HG03135 (cell line): ENCODE measurements around the gene KDM6A.
"Not testable (repeated sequence)": the region's sequence is repeated elsewhere in the genome, so short reads cannot be mapped to it uniquely, and the experiment has no call there.

Experiments
- ATAC-seq: cut with Tn5 transposase; IDR thresholded peaks from one replicate; pipeline ENCODE4 v1.9.1; 2021; ENCODE audit warnings: mild to moderate bottlenecking, moderate library complexity; ENCODE audit not compliant: unreplicated experiment

KDM6A gene

GRCh38 chrX:45070116-45071007 lies 197.4 kb downstream of the KDM6A start:
- no peak for ATAC-seq

GRCh38 chrX:45073011-45073410 lies 200.0 kb downstream of the KDM6A start:
- ATAC-seq = not testable (repeated sequence)

GRCh38 chrX:45077748-45078424 lies 204.9 kb downstream of the KDM6A start:
- ATAC-seq = peak; percentile 93

- ATAC-seq = no peak
Measured at GRCh38 chrX:45083314-45083713, 210.3 kb downstream of the KDM6A start.

- no peak for ATAC-seq
Measured at GRCh38 chrX:45110494-45110893, 237.5 kb downstream of the KDM6A start.

- ATAC-seq = no peak
Measured at GRCh38 chrX:45126158-45126557, 253.2 kb downstream of the KDM6A start.

- ATAC-seq = no peak
Measured at GRCh38 chrX:45128896-45129454, 256.0 kb downstream of the KDM6A start.

GRCh38 chrX:45133465-45133864 lies 260.5 kb downstream of the KDM6A start:
- ATAC-seq = no peak

GRCh38 chrX:45134315-45134731 lies 261.3 kb downstream of the KDM6A start:
- ATAC-seq = no peak

- ATAC-seq = no peak
Measured at GRCh38 chrX:45134775-45135174, 261.8 kb downstream of the KDM6A start.

GRCh38 chrX:45135391-45136075 lies 262.5 kb downstream of the KDM6A start:
- ATAC-seq = not testable (repeated sequence)

GRCh38 chrX:45137531-45137930 lies 264.5 kb downstream of the KDM6A start:
- ATAC-seq = no peak

GRCh38 chrX:45138525-45138924 lies 265.5 kb downstream of the KDM6A start:
- no peak for ATAC-seq

- ATAC-seq = no peak
Measured at GRCh38 chrX:45140812-45141211, 267.8 kb downstream of the KDM6A start.

GRCh38 chrX:45142185-45142584 lies 269.2 kb downstream of the KDM6A start:
- no peak for ATAC-seq

GRCh38 chrX:45143455-45143854 lies 270.5 kb downstream of the KDM6A start:
- no peak for ATAC-seq

- ATAC-seq = no peak
Measured at GRCh38 chrX:45145492-45146215, 272.7 kb downstream of the KDM6A start.

GRCh38 chrX:45150821-45151220 lies 277.8 kb downstream of the KDM6A start:
- ATAC-seq = no peak

GRCh38 chrX:45154033-45154360 lies 281.0 kb downstream of the KDM6A start:
- no peak for ATAC-seq

GRCh38 chrX:45154462-45154861 lies 281.5 kb downstream of the KDM6A start:
- ATAC-seq = no peak

- no peak for ATAC-seq
Measured at GRCh38 chrX:45157647-45158046, 284.7 kb downstream of the KDM6A start.
